IMR-90 (cell line): ENCODE results near the gene GPR141. TPM values are rescaled to one million over a fixed set of nuclear protein-coding genes. Genes with fewer than 3 reads are reported as not detected.

Experiments
- ATAC-seq: fragments of 200-7000 bp; cut with Tn5 transposase; 2 replicates; pipeline ENCODE4 v1.9.1; 2020; ENCODE audit warnings: low read depth, mild to moderate bottlenecking, moderate library complexity
- BruUV-seq: library from RNA; stranded (reverse); fragments of 400-500 nt; replicated peaks from 2 replicates; lab custom pipeline; 2021; lab: Mats Ljungman, UMichigan
- CTCF ChIA-PET: fragments of 300-600 bp; formaldehyde crosslinking; extraction: SDS; loops from one replicate; lab custom pipeline; 2021; ENCODE audit warnings: antibody characterized with exemption; lab: Yijun Ruan, JAX
- POLR2A ChIA-PET: fragments of 300-600 bp; sonication (Branson Sonifier 250); formaldehyde crosslinking; loops from one replicate; lab custom pipeline; 2022; ENCODE audit warnings: antibody characterized with exemption; ENCODE audit not compliant: unreplicated experiment; lab: Charles Lee
- DNase-seq: peaks from one replicate; pipeline ENCODE4 v3.0.0; 2013
- H2AFZ ChIP-seq: replicated peaks from 2 replicates; pipeline ENCODE3; 2013; ENCODE audit warnings: low read length, mild to moderate bottlenecking; ENCODE audit not compliant: poor library complexity
- H2AK5ac ChIP-seq: 2 replicates; pipeline ENCODE4 v1.6.1; 2013; ENCODE audit warnings: low read depth, low read length, inconsistent platforms
- H2AK9ac ChIP-seq: replicated peaks from 2 replicates; pipeline ENCODE3; 2013; ENCODE audit warnings: mild to moderate bottlenecking, low read depth, low read length, moderate library complexity; ENCODE audit not compliant: poor library complexity
- H2BK120ac ChIP-seq: 2 replicates; pipeline ENCODE4 v1.6.1; 2013; ENCODE audit warnings: low read depth, low read length, inconsistent platforms
- H2BK15ac ChIP-seq: 3 replicates; pipeline ENCODE4 v1.6.1; 2013; ENCODE audit warnings: low read depth, low read length, inconsistent platforms
- H2BK20ac ChIP-seq: 2 replicates; pipeline ENCODE4 v1.6.1; 2013; ENCODE audit warnings: low read depth, mild to moderate bottlenecking, inconsistent platforms, low read length, moderate library complexity
- H2BK5ac ChIP-seq: 2 replicates; pipeline ENCODE4 v1.6.1; 2013; ENCODE audit warnings: mild to moderate bottlenecking, low read depth, low read length, inconsistent platforms; ENCODE audit not compliant: poor library complexity, severe bottlenecking
- H3K14ac ChIP-seq: replicated peaks from 2 replicates; pipeline ENCODE4 v1.6.1; 2013; ENCODE audit warnings: low read depth, low read length, inconsistent platforms
- H3K18ac ChIP-seq: 2 replicates; pipeline ENCODE4 v1.6.1; 2013; ENCODE audit warnings: low read depth, low read length, control low read depth
- H3K23ac ChIP-seq: 2 replicates; pipeline ENCODE4 v1.6.1; 2013; ENCODE audit warnings: low read depth, low read length, inconsistent platforms
- H3K27ac ChIP-seq: 2 replicates; pipeline ENCODE4 v1.5.1; 2013; ENCODE audit warnings: mild to moderate bottlenecking, control low read depth, low read length; ENCODE audit not compliant: insufficient read depth
- H3K27me3 ChIP-seq: 2 replicates; pipeline ENCODE4 v1.6.1; 2013; ENCODE audit warnings: low read length; ENCODE audit not compliant: control insufficient read depth, insufficient read depth
- H3K36me3 ChIP-seq: 2 replicates; pipeline ENCODE4 v1.6.1; 2013; ENCODE audit warnings: low read length, mixed read lengths; ENCODE audit not compliant: control insufficient read depth, insufficient read depth
- H3K4ac ChIP-seq: 2 replicates; pipeline ENCODE4 v1.6.1; 2013; ENCODE audit warnings: low read depth, low read length, inconsistent platforms
- H3K4me1 ChIP-seq: 2 replicates; pipeline ENCODE4 v1.6.1; 2013; ENCODE audit warnings: low read length, mixed read lengths; ENCODE audit not compliant: control insufficient read depth, insufficient read depth
- H3K4me2 ChIP-seq: 2 replicates; pipeline ENCODE4 v1.6.1; 2013; ENCODE audit warnings: low read depth, mild to moderate bottlenecking, control low read depth, low read length, moderate library complexity
- H3K4me3 ChIP-seq: 2 replicates; pipeline ENCODE4 v1.5.1; 2013; ENCODE audit warnings: low read depth, mild to moderate bottlenecking, control low read depth, low read length, moderate library complexity; ENCODE audit not compliant: insufficient read depth
- H3K56ac ChIP-seq: 2 replicates; pipeline ENCODE4 v1.6.1; 2013; ENCODE audit warnings: low read length, inconsistent platforms; ENCODE audit not compliant: insufficient read depth; ENCODE audit errors: extremely low read depth
- H3K79me1 ChIP-seq, 2 experiments: 2 replicates each; pipeline ENCODE4 v1.6.1; 2013; ENCODE audit warnings: low read length in 2 of 2, inconsistent platforms in 1 of 2, low read depth in 1 of 2
- H3K9ac ChIP-seq: 2 replicates; pipeline ENCODE4 v1.6.1; 2013; ENCODE audit warnings: low read depth, low read length, control low read depth
- H3K9me1 ChIP-seq: 2 replicates; pipeline ENCODE4 v1.6.1; 2013; ENCODE audit warnings: low read length, inconsistent platforms; ENCODE audit not compliant: insufficient read depth
- H3K9me3 ChIP-seq: 2 replicates; pipeline ENCODE4 v1.6.1; 2013; ENCODE audit warnings: low read length; ENCODE audit not compliant: control insufficient read depth, insufficient read depth
- H4K20me1 ChIP-seq: 2 replicates; pipeline ENCODE4 v1.6.1; 2013; ENCODE audit warnings: low read length, inconsistent platforms; ENCODE audit not compliant: insufficient read depth
- H4K5ac ChIP-seq: 2 replicates; pipeline ENCODE4 v1.6.1; 2013; ENCODE audit warnings: mild to moderate bottlenecking, low read depth, low read length, control low read depth
- H4K8ac ChIP-seq, 2 experiments: 2 replicates each; pipeline ENCODE4 v1.6.1; 2013; ENCODE audit warnings: low read depth in 2 of 2, low read length in 2 of 2, control low read depth in 1 of 2, inconsistent platforms in 1 of 2
- H4K91ac ChIP-seq: 2 replicates; pipeline ENCODE4 v1.6.1; 2013; ENCODE audit warnings: low read depth, low read length, inconsistent platforms; ENCODE audit not compliant: insufficient read depth
- BHLHE40 ChIP-seq: fragments of 150-350 bp; IDR thresholded peaks from 2 replicates; pipeline ENCODE4 v1.6.1; 2016; ENCODE audit warnings: mild to moderate bottlenecking, low read depth, low read length
- CEBPB ChIP-seq: IDR thresholded peaks from 2 replicates; pipeline ENCODE4 v1.6.1; 2012; ENCODE audit warnings: low read depth, low read length, improper control_type of control experiment
- CHD1 ChIP-seq: IDR thresholded peaks from 2 replicates; pipeline ENCODE4 v1.6.1; 2012; ENCODE audit warnings: low read depth, low read length, improper control_type of control experiment
- FOS ChIP-seq: fragments of 150-350 bp; IDR thresholded peaks from 2 replicates; pipeline ENCODE4 v1.6.1; 2016; ENCODE audit warnings: low read depth, low read length
- MAFK ChIP-seq: IDR thresholded peaks from 2 replicates; pipeline ENCODE4 v1.6.1; 2012; ENCODE audit warnings: low read depth, low read length, improper control_type of control experiment
- MAZ ChIP-seq: IDR thresholded peaks from 2 replicates; pipeline ENCODE4 v1.6.1; 2012; ENCODE audit warnings: low read depth, mild to moderate bottlenecking, low read length, improper control_type of control experiment, moderate library complexity, borderline replicate concordance
- MXI1 ChIP-seq: IDR thresholded peaks from 2 replicates; pipeline ENCODE4 v1.6.1; 2012; ENCODE audit warnings: low read depth, mild to moderate bottlenecking, low read length, moderate library complexity, borderline replicate concordance
- NFE2L2 ChIP-seq: fragments of 150-350 bp; IDR thresholded peaks from 2 replicates; pipeline ENCODE4 v1.6.1; 2016; ENCODE audit warnings: low read depth, mild to moderate bottlenecking, low read length
- RFX5 ChIP-seq: IDR thresholded peaks from 2 replicates; pipeline ENCODE4 v1.8.0; 2012; ENCODE audit warnings: low read depth, mild to moderate bottlenecking, low read length, moderate library complexity
- SMC3 ChIP-seq: fragments of 150-350 bp; IDR thresholded peaks from 2 replicates; pipeline ENCODE4 v1.6.1; 2016; ENCODE audit warnings: low read depth, mild to moderate bottlenecking, antibody characterized with exemption, low read length, moderate library complexity
- WGBS, 2 experiments: methylation state at CpG; one replicate each; pipeline versions ENCODE4 v1.1.5 to v1.1.7; 2013; ENCODE audit warnings: missing lambda C conversion rate in 2 of 2; ENCODE audit not compliant: insufficient read length in 1 of 2; ENCODE audit errors: extremely low coverage in 2 of 2; 5-methylcytosine and 5-hydroxymethylcytosine counted together
- dilution Hi-C: fragments of 300-500 bp; cut with HindIII; formaldehyde crosslinking; loops from one replicate; pipeline ENCODE4 v1.14.3; 2018; ENCODE audit warnings: low sequenced_read_pairs; ENCODE audit not compliant: unreplicated experiment
- in situ Hi-C: fragments of 300-500 bp; cut with MboI; formaldehyde crosslinking; loops from 3 replicates; pipeline ENCODE4 v1.14.3; 2019; ENCODE audit warnings: low sequenced_read_pairs, inconsistent platforms, mixed read lengths
- intact Hi-C: fragments of 100-400 bp; cut with micrococcal nuclease; formaldehyde crosslinking; loops from 2 replicates; pipeline ENCODE4 v1.10.0; 2022
- polyA plus RNA-seq, 3 experiments: library from polyadenylated mRNA; depleted of rRNA; stranded (reverse); fragments of >200 nt; gene quantifications; 2 replicates each; pipeline ENCODE4 v1.2.3, GENCODE V29; 2012; ENCODE audit warnings: low replicate concordance in 1 of 3
- total RNA-seq: library from RNA; depleted of rRNA; stranded (reverse); fragments of >200 nt; gene quantifications from 2 replicates; pipeline ENCODE4 v1.2.3, GENCODE V29; 2012
- TF ChIP-seq, protein P1 (sequence below): fragments of 150-350 bp; IDR thresholded peaks from 2 replicates; pipeline ENCODE4 v1.6.1; 2017; ENCODE audit warnings: mild to moderate bottlenecking, antibody characterized with exemption, low read length, low read depth
- TF ChIP-seq, protein P2 (sequence below): fragments of 150-350 bp; IDR thresholded peaks from 2 replicates; pipeline ENCODE4 v1.6.1; 2016; ENCODE audit warnings: low read depth, mild to moderate bottlenecking, low read length, moderate library complexity, borderline replicate concordance

The GPR141 gene
- total and polyA plus RNA-seq, 2 of the 4 experiments (the other 2 are of a cell fraction): not detected

GRCh38 chr7:37781156-37781555 is 97.6 kb downstream of the GPR141 start:
- H3K18ac ChIP-seq: no peak overlapping the region
- H2AFZ ChIP-seq: no peak overlapping the region
- no peak overlapping the region for H3K4me2 ChIP-seq
- dilution Hi-C loops: no loop called here
- no peak overlapping the region for H4K5ac ChIP-seq
- no peaks in the 10 kb centered on the region for H3K27me3 ChIP-seq
- no peak overlapping the region for H3K9ac ChIP-seq
- ChIA-PET CTCF (no interaction called here), POLR2A (no interaction called here)
- H2BK15ac ChIP-seq: no peak overlapping the region
- H3K14ac ChIP-seq: no peak overlapping the region
- H2AK5ac ChIP-seq: no peak overlapping the region
- WGBS, 2 experiments: no CpG with 5 or more reads among the region's 2 CpGs
- DNase-seq: no peak
- no peak overlapping the region for H4K91ac ChIP-seq
- H2BK120ac ChIP-seq: no peak overlapping the region
- H3K79me1 ChIP-seq: no peaks in the 10 kb centered on the region
- ATAC-seq: no peak
- in situ Hi-C loops: no loop called here
- no peak overlapping the region for H4K8ac ChIP-seq
- H3K23ac ChIP-seq: no peak overlapping the region
- H2BK5ac ChIP-seq: no peak overlapping the region
- no peak overlapping the region for H3K4ac ChIP-seq
- H2AK9ac ChIP-seq: no peak overlapping the region
- no peaks in the 10 kb centered on the region for H3K9me1 ChIP-seq
- no peak overlapping the region for H3K4me3 ChIP-seq
- H3K9me3 ChIP-seq: peaks cover 8% of the 10 kb centered on the region
- no peak overlapping the region for H3K27ac ChIP-seq
- BruUV-seq: no TSS peak
- H3K36me3 ChIP-seq: no peaks in the 10 kb centered on the region
- intact Hi-C loops: no loop called here
- no peak overlapping the region for H2BK20ac ChIP-seq
- no peaks in the 10 kb centered on the region for H4K20me1 ChIP-seq
- TF ChIP-seq CHD1 (no peak), NFE2L2 (no peak), MAFK (no peak), RFX5 (no peak), BHLHE40 (no peak), SMC3 (no peak), FOS (no peak), MAZ (no peak), CEBPB (no peak), MXI1 (no peak)
- TF ChIP-seq, protein P1, sequence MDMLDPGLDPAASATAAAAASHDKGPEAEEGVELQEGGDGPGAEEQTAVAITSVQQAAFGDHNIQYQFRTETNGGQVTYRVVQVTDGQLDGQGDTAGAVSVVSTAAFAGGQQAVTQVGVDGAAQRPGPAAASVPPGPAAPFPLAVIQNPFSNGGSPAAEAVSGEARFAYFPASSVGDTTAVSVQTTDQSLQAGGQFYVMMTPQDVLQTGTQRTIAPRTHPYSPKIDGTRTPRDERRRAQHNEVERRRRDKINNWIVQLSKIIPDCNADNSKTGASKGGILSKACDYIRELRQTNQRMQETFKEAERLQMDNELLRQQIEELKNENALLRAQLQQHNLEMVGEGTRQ: no peak
- TF ChIP-seq, protein P2, sequence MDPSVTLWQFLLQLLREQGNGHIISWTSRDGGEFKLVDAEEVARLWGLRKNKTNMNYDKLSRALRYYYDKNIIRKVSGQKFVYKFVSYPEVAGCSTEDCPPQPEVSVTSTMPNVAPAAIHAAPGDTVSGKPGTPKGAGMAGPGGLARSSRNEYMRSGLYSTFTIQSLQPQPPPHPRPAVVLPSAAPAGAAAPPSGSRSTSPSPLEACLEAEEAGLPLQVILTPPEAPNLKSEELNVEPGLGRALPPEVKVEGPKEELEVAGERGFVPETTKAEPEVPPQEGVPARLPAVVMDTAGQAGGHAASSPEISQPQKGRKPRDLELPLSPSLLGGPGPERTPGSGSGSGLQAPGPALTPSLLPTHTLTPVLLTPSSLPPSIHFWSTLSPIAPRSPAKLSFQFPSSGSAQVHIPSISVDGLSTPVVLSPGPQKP: no peak
- H3K56ac ChIP-seq: no peak overlapping the region
- H3K4me1 ChIP-seq: no peaks in the 10 kb centered on the region
